Gastrocnemius medialis (tissue), 4 donors: ENCODE data around the gene MAGI1. TPM values are rescaled to one million over a fixed set of nuclear protein-coding genes. Genes with fewer than 3 reads are reported as not detected.

Source experiments
- ATAC-seq, 2 donors: fragments of 150-250 bp; one replicate each; pipeline ENCODE4 v1.9.1; 2016
- DNase-seq, 2 donors: peaks; one replicate each; pipeline ENCODE4 v3.0.0-alpha.2; 2019
- H3K27ac ChIP-seq, 4 donors: fragments of 200-600 bp; sonication (generic); 1 replicate in 1 of 4; 2 replicates in 3 of 4; pipeline ENCODE4 v1.5.1; 2016 to 2018; ENCODE audit warnings: mild to moderate bottlenecking in 2 of 4, moderate library complexity in 1 of 4
- H3K27me3 ChIP-seq, 3 donors: fragments of 200-600 bp; sonication (generic) in 2 of 3; 1 replicate in 1 of 3; 2 replicates in 2 of 3; pipeline versions ENCODE4 v1.5.1 to v1.6.0; 2016 to 2019; ENCODE audit warnings: mild to moderate bottlenecking in 1 of 3, moderate library complexity in 1 of 3
- H3K36me3 ChIP-seq, 2 donors: fragments of 200-600 bp; sonication (generic) in 1 of 2; one replicate each; pipeline ENCODE4 v1.5.1; 2017 to 2018
- H3K4me1 ChIP-seq, 2 donors: fragments of 200-600 bp; sonication (generic) in 1 of 2; one replicate each; pipeline ENCODE4 v1.5.1; 2016 to 2017; ENCODE audit warnings: mild to moderate bottlenecking in 2 of 2
- H3K4me3 ChIP-seq, 4 donors: fragments of 200-600 bp; sonication (generic) in 3 of 4; 1 replicate in 1 of 4; 2 replicates in 3 of 4; pipeline ENCODE4 v1.5.1; 2016 to 2019; ENCODE audit warnings: mild to moderate bottlenecking in 2 of 4
- H3K9me3 ChIP-seq, 3 donors: fragments of 200-600 bp; sonication (generic) in 2 of 3; 1 replicate in 1 of 3; 2 replicates in 2 of 3; pipeline ENCODE4 v1.5.1; 2016 to 2019
- POLR2A ChIP-seq, 2 donors: fragments of 450-650 bp; IDR thresholded peaks; one replicate each; pipeline ENCODE4 v1.6.1; 2017; ENCODE audit warnings: antibody characterized with exemption in 2 of 2, mild to moderate bottlenecking in 2 of 2, moderate library complexity in 2 of 2
- in situ Hi-C, 4 donors: fragments of 200-750 bp; cut with MboI; loops; one replicate each; pipeline versions ENCODE4 v1.15.0 to v1.8.0; 2017; ENCODE audit warnings: low sequenced_read_pairs in 4 of 4
- intact Hi-C: fragments of 100-400 bp; cut with DNase I; formaldehyde crosslinking; loops from one replicate; pipeline ENCODE4 v1.15.1; 2023; ENCODE audit warnings: low total_unique reads
- total RNA-seq, 4 donors: library from RNA; depleted of rRNA; stranded (reverse); fragments of >200 nt; gene quantifications; one replicate each; pipeline versions ENCODE4 v1.1.0 to v1.2.3, GENCODE V29; 2016
- TF ChIP-seq, protein P1 (sequence below), 5 experiments: fragments of 450-650 bp in 3 of 5; fragments of 200-600 bp in 2 of 5; sonication (generic) in 2 of 5; IDR thresholded peaks in 4 of 5; conservative IDR thresholded peaks in 1 of 5; 1 replicate in 4 of 5; 2 replicates in 1 of 5; pipeline ENCODE4 v1.5.1; 2016 to 2019; ENCODE audit warnings: antibody characterized with exemption in 5 of 5, mild to moderate bottlenecking in 3 of 5, moderate library complexity in 3 of 5

The MAGI1 gene
- total RNA-seq, 4 donors from 2014 or later, result 2.6 to 7.5 (median 3.9) TPM

DNA sequence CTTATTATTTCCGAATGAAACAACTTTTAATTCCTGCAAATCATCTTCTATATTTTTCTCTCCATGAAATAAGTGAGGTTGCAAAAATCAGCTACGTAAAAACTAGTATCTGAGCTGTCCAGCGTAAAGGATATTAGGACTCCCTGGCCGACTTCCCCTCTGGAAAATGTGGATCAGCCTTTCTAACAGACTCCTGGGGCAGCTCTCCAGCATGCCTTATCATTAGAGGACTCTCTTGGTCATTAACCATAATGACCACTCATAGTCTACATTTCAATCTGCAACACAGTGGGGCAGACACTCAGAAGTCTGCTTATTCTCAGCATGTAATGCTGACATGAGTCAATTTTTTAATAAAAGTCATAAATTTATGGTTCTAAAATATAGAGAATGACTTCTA, 130.1 kb downstream of the MAGI1 start:
- ATAC-seq, result no peak

DNA sequence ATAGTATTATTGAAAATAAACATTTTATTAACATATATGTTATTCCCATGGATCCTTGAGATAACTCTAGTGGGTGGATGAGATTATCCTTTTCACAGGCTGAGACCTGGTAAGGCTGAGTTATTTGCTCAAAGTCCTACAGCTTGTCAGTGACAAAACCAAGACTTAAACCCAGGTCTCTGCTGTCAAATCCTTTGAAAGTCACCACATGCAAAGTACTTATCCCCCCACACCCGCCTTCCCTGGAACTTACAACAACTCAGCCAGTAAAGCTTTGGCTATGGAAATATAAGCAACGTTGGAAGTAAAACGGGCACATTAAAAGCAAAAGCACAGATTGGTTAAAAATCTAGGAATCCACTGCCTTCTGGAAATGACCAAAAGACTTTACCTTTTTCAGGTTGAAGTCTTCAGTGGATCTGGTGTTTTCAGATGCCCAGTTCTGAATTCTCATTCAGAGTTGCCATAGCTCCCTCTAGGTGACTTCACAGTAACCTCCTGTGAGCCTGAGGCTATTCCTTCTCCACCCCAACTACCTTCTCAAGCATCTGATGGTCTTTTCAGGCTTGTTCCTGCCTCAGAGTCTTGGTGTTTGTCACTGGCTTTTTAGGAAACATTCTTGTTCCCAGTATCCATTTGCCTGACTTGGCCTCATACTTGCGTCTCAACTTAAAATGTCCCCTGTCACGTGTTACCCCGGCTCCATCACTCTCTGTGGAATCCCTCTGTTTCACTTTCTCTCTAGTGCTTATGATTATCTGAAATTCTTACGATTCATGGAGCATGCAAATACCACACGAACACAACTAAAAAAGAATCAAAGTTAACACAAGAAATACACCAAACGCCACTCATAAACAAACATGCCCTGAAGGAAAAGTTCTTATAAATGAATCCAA, 131.2 kb downstream of the MAGI1 start:
- ATAC-seq (no peak), DNase-seq (no peak)
- Histone ChIP-seq H3K4me3 (no peak overlapping the region), H3K27ac (no peak overlapping the region), H3K9me3 (no peaks in the 10 kb centered on the region), H3K36me3 (no peaks in the 10 kb centered on the region), H3K4me1 (peaks cover 0 to 4% of the 10 kb centered on the region in 2 donors), H3K27me3 (no peaks in the 10 kb centered on the region)
- intact Hi-C loops (no loop called here), in situ Hi-C loops (no loop called here)
- TF ChIP-seq, protein P1, sequence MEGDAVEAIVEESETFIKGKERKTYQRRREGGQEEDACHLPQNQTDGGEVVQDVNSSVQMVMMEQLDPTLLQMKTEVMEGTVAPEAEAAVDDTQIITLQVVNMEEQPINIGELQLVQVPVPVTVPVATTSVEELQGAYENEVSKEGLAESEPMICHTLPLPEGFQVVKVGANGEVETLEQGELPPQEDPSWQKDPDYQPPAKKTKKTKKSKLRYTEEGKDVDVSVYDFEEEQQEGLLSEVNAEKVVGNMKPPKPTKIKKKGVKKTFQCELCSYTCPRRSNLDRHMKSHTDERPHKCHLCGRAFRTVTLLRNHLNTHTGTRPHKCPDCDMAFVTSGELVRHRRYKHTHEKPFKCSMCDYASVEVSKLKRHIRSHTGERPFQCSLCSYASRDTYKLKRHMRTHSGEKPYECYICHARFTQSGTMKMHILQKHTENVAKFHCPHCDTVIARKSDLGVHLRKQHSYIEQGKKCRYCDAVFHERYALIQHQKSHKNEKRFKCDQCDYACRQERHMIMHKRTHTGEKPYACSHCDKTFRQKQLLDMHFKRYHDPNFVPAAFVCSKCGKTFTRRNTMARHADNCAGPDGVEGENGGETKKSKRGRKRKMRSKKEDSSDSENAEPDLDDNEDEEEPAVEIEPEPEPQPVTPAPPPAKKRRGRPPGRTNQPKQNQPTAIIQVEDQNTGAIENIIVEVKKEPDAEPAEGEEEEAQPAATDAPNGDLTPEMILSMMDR (IDR thresholded peaks at IDR 0.05 in 4 of 5, conservative IDR thresholded peaks at IDR 0.05 in 1 of 5), result no peak
- no peak for TF ChIP-seq POLR2A (IDR thresholded peaks at IDR 0.05)

More for the DNA sequence above, 130.1 kb downstream of the MAGI1 start:
- intact Hi-C loops (no loop called here), in situ Hi-C loops (no loop called here)
- TF ChIP-seq, protein P1 (IDR thresholded peaks at IDR 0.05 in 4 of 5, conservative IDR thresholded peaks at IDR 0.05 in 1 of 5), result no peak
- no peak for TF ChIP-seq POLR2A (IDR thresholded peaks at IDR 0.05)
- no peaks in the 10 kb centered on the region for H3K36me3 ChIP-seq
- H3K27me3 ChIP-seq, result no peaks in the 10 kb centered on the region
- H3K4me1 ChIP-seq, result peaks cover 0 to 11% of the 10 kb centered on the region in 2 donors
- no peak overlapping the region for H3K27ac ChIP-seq
- no peak overlapping the region for H3K4me3 ChIP-seq
- DNase-seq, result no peak
- H3K9me3 ChIP-seq, result no peaks in the 10 kb centered on the region

DNA sequence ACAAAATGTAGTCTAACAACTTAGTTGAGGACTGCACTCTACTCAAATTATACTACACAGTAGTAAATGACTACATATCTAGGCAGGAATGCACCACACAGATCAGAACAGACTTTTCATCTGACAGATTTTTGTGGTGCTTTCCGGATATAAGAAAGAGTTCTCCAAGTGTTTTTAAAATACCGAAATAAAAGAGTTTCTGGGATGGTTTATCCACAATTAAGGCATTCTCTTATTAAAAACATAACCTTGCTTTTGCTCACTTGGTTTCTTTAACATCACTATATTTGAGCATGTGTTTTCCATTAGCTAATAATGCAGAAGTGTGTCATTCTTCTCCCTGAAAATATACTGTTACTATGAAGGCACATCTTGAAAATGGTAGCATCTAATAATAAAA, 132.9 kb downstream of the MAGI1 start:
- no peaks in the 10 kb centered on the region for H3K27me3 ChIP-seq
- no peak for ATAC-seq
- intact Hi-C loops (no loop called here), in situ Hi-C loops (no loop called here)
- DNase-seq, result no peak
- no peaks in the 10 kb centered on the region for H3K4me1 ChIP-seq
- H3K4me3 ChIP-seq, result no peak overlapping the region
- H3K36me3 ChIP-seq, result no peaks in the 10 kb centered on the region
- no peak for TF ChIP-seq POLR2A (IDR thresholded peaks at IDR 0.05)
- H3K9me3 ChIP-seq, result no peaks in the 10 kb centered on the region
- H3K27ac ChIP-seq, result no peak overlapping the region

DNA sequence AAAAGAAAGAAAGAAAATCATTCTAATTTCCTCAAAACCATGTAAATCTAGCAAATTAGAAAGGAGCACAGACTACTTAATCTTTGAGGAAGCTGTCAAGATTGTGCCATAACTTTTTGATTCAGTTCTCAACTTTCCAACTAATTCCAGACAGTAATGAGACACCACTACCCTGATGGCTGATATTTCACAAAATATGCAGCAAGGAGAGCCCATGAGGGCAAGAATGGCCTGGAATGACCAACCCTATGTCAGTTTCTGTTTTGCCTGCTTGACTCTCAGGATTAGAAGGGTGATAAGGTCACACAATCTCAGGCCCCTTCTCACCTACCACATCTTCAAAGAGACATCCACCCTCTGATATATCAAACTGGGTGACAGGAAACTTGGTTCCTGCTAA, 134.7 kb downstream of the MAGI1 start:
- no peaks in the 10 kb centered on the region for H3K27me3 ChIP-seq
- H3K4me3 ChIP-seq, result no peak overlapping the region
- H3K36me3 ChIP-seq, result no peaks in the 10 kb centered on the region
- TF ChIP-seq, protein P1 (IDR thresholded peaks at IDR 0.05 in 4 of 5, conservative IDR thresholded peaks at IDR 0.05 in 1 of 5), result no peak
- no peak for TF ChIP-seq POLR2A (IDR thresholded peaks at IDR 0.05)
- DNase-seq (no peak), ATAC-seq (no peak)
- H3K9me3 ChIP-seq, result no peaks in the 10 kb centered on the region
- no peak overlapping the region for H3K27ac ChIP-seq
- in situ Hi-C loops, result no loop called here
- intact Hi-C loops, result no loop called here
- H3K4me1 ChIP-seq, result no peaks in the 10 kb centered on the region

DNA sequence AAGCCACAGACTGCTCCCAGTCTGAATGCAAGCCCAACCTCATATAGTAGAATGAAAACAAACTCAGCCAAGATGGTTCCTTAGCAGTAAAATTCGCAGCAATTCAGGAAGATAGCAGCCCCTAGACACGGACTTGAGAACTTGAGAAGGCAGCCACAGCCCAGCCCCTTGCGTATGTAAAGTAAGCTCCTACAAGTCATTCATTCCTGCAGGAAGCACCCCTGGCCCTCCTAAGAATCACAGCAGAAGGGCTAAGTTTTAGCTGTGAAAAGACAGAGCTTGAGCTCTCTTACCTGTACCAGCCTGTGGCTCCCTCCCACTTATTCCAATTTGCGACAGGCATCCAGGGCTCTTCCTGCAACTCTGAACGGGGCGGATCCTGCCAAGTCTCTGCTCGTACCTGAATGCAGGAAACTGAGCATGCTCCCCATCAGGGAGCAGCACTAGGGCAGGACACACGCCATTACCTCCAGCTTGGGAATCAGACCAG, 136.4 kb downstream of the MAGI1 start:
- H3K27ac ChIP-seq, result no peak overlapping the region
- ATAC-seq, result no peak
- no peaks in the 10 kb centered on the region for H3K9me3 ChIP-seq
- TF ChIP-seq POLR2A (IDR thresholded peaks at IDR 0.05), result no peak
- TF ChIP-seq, protein P1 (IDR thresholded peaks at IDR 0.05 in 4 of 5, conservative IDR thresholded peaks at IDR 0.05 in 1 of 5), result no peak
- in situ Hi-C loops (no loop called here), intact Hi-C loops (no loop called here)
- DNase-seq, result no peak
- H3K4me1 ChIP-seq, result no peaks in the 10 kb centered on the region
- H3K36me3 ChIP-seq, result no peaks in the 10 kb centered on the region
- no peaks in the 10 kb centered on the region for H3K27me3 ChIP-seq
- H3K4me3 ChIP-seq, result no peak overlapping the region
